Fibroblast of pulmonary artery (primary cell): Measurements from ENCODE around the gene RNF144A.
A peak's percentile ranks its signal among the peaks of the same experiment; 100 is the strongest.

Experiments used
- DNase-seq: peaks from one replicate; pipeline ENCODE4 v3.0.0-alpha.2; 2010; ENCODE audit warnings: low read depth
- H3K4me3 ChIP-seq: replicated peaks from 2 replicates; pipeline ENCODE4 v1.5.1; 2011; ENCODE audit warnings: low read depth, mild to moderate bottlenecking, control low read depth, low read length, moderate library complexity
- CTCF ChIP-seq: IDR thresholded peaks from 2 replicates; pipeline ENCODE4 v1.5.1; 2011; ENCODE audit warnings: mild to moderate bottlenecking, control low read depth, low read length, inconsistent platforms; ENCODE audit errors: missing control alignments

The RNF144A gene

GRCh38 chr2:7029291-7030059 is 112.3 kb downstream of the RNF144A start:
- no peak overlapping the region for H3K4me3 ChIP-seq
- DNase-seq: no peak
- no peak for TF ChIP-seq CTCF

GRCh38 chr2:7030810-7031209 is 113.6 kb downstream of the RNF144A start:
- no peak overlapping the region for H3K4me3 ChIP-seq
- no peak for TF ChIP-seq CTCF
- no peak for DNase-seq

- TF ChIP-seq CTCF: no peak
- DNase-seq: peak; percentile 69
These were observed 114.5 kb downstream of the RNF144A start for GRCh38 chr2:7031547-7032245.

GRCh38 chr2:7032371-7032770 is 115.2 kb downstream of the RNF144A start:
- TF ChIP-seq CTCF: no peak
- DNase-seq: no peak

More at GRCh38 chr2:7031547-7032245, 114.5 kb downstream of the RNF144A start:
- H3K4me3 ChIP-seq: no peak overlapping the region

GRCh38 chr2:7033136-7033960 is 116.1 kb downstream of the RNF144A start:
- H3K4me3 ChIP-seq: no peak overlapping the region
- DNase-seq: no peak
- no peak for TF ChIP-seq CTCF

More at GRCh38 chr2:7032371-7032770, 115.2 kb downstream of the RNF144A start:
- no peak overlapping the region for H3K4me3 ChIP-seq

GRCh38 chr2:7034303-7034702 is 117.1 kb downstream of the RNF144A start:
- peak; percentile 13 for TF ChIP-seq CTCF
- peak; percentile 25 for DNase-seq
- no peak overlapping the region for H3K4me3 ChIP-seq
